Cortex of kidney (tissue), 1 donor: ENCODE measurements around the gene UCK1.

Source experiments
- DNase-seq: peaks from one replicate; lab custom pipeline; 2025; lab: John Stamatoyannopoulos, UW

UCK1 gene

DNA sequence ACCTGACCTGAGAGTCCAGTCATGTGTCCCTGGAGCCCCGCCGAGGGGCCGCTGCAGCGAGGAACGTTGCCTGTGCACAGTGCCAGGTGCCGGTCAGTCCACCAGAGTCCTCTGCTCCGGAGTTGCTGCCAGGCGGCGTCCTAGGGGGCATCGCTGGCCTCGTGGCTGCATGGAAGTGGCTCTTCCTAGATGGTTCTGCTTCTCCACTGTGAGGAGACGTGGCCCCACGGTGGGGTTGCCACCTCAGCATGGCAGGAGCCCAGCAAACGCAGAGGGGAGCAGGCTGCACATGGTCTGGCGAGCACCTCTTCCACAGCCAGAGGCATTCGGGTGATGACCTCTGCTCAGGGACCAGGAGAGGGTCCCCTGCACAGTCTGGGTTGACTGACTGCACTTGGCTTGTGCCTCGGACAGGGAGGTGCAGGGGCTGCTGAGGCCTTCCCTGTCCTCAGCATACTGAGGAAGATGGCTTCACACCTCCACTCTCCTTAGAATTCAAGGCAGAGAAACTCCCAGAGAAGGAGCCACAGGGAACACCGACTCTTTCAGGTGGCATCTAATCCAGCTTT lies 54.2 kb downstream of the UCK1 start:
- no peak for DNase-seq

DNA sequence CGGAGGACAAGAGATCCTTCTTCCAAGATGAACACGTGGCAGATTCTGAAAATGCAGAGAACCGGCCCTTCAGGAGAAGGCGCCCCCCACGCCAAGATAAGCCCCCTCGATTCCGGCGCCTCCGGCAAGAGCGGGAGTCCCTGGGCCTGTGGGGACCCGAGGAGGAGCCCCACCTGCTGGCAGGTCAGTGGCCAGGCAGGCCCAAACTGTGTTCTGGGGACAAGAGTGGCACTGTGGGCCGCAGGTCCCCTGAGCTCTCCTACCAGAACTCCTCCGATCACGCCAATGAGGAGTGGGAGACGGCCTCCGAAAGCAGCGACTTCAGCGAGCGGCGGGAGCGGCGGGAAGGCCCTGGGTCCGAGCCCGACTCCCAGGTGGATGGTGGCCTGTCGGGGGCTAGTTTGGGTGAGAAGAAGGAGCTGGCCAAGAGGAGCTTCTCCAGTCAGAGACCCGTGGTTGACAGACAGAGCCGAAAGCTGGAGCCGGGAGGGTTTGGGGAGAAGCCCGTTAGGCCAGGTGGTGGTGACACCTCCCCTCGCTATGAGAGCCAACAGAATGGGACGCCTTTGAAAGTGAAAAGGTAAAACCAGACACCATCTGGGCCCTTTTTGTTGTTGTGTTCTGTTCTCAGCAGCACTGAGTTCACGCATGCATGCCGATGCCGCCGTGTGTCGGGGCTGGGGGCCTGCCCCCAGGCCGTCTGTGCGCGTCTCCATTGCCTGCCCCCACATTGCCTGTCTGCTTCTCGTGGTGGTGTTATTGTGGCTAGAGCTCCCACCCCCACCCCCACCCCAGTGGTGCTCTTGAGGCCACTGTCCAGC lies 54.9 kb downstream of the UCK1 start:
- no peak for DNase-seq

DNA sequence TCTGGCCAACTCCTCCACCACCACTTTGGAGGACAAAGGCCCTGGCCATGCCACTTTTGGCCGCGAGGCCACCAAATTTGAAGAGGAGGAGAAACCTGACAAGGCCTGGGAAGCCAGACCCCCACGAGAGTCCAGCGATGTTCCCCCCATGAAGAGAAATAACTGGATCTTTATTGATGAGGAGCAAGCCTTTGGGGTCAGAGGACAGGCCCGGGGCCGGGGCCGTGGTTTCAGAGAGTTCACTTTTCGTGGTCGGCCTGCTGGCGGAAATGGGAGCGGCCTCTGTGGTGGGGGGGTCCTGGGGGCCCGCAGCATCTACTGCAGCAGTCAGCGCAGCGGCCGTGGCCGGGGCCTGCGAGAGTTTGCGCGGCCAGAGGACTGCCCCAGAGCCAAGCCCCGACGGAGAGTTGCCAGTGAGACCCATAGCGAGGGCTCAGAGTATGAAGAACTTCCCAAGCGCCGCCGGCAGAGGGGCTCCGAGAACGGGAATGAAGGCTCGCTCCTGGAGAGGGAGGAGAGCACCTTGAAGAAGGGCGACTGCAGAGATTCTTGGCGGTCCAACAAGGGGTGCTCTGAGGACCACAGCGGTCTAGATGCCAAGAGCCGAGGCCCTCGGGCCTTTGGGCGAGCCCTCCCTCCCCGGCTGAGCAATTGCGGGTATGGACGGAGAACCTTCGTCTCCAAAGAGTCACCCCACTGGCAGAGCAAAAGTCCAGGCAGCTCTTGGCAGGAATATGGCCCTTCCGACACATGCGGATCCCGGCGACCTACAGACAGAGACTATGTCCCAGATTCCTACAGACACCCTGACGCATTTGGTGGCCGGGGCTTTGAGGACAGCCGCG lies 55.7 kb downstream of the UCK1 start:
- no peak for DNase-seq

DNA sequence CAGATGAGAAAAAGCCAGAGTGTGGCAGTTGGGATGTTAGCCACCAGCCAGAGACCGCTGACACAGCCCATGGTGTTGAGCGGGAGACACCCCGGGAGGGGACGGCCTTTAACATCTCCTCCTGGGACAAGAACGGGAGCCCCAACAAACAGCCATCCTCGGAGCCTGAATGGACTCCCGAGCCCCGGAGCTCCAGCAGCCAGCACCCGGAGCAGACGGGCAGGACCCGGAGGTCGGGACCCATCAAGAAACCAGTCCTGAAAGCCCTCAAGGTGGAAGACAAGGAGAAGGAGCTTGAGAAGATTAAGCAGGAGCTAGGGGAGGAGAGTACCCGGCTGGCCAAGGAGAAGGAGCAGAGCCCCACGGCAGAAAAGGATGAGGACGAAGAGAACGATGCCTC lies 56.4 kb downstream of the UCK1 start:
- DNase-seq: no peak

DNA sequence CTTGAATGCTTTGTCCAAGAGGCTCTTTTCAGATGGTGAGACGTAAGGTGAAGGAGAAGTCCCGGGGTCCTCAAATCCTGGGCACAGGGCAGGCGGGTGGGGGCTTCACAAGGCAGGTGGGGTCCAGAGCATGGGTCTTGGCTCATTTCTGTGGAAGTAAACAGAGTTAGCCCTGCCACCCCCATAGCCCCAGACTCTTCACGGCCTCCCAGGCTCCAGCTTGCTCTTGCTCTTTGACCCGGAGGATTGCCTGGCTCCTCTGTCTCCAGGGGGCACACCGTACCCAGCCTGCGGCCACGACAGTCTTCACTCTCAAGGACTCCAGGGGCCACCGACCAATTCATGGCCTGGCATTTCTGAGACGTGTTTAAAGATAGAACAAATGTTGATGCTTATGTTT lies 57.2 kb downstream of the UCK1 start:
- no peak for DNase-seq
